H1 (cell line): Measurements from ENCODE around the gene ALDH4A1. TPM values are rescaled to one million over a fixed set of nuclear protein-coding genes. Genes with fewer than 3 reads are reported as not detected.
A peak's percentile ranks its signal among the peaks of the same experiment; 100 is the strongest.

Source experiments
- CTCF ChIA-PET: fragments of 300-600 bp; sonication (Branson Sonifier 250); formaldehyde crosslinking; loops from one replicate; lab custom pipeline; 2021; ENCODE audit not compliant: partially characterized antibody; lab: Charles Lee
- POLR2A ChIA-PET: fragments of 300-600 bp; sonication (Branson Sonifier 250); formaldehyde crosslinking; loops from one replicate; lab custom pipeline; 2021; ENCODE audit warnings: inconsistent platforms; ENCODE audit not compliant: partially characterized antibody; lab: Charles Lee
- DNase-seq, 2 experiments: peaks; one replicate each; pipeline versions ENCODE4 v3.0.0 to v3.0.0-alpha.2; 2010 to 2022; ENCODE audit warnings: low spot score in 2 of 2, low read depth in 1 of 2, mixed read lengths in 1 of 2
- FAIRE-seq: peaks from 2 replicates; lab custom pipeline; 2011; peaks lifted over from hg19 to GRCh38; lab: Jason Lieb, UNC
- H2AFZ ChIP-seq: 2 replicates; pipeline ENCODE4 v1.8.1; 2012; ENCODE audit warnings: low read length, inconsistent platforms
- H2AK5ac ChIP-seq: 2 replicates; pipeline ENCODE4 v1.6.1; 2013; ENCODE audit warnings: low read depth, low read length
- H2BK120ac ChIP-seq: replicated peaks from 2 replicates; pipeline ENCODE3; 2013; ENCODE audit warnings: low read depth, low read length, inconsistent platforms
- H2BK12ac ChIP-seq: 2 replicates; pipeline ENCODE4 v1.6.1; 2013; ENCODE audit warnings: low read depth, low read length
- H2BK15ac ChIP-seq: 2 replicates; pipeline ENCODE4 v1.6.1; 2013; ENCODE audit warnings: low read length
- H2BK20ac ChIP-seq: 2 replicates; pipeline ENCODE4 v1.6.1; 2013; ENCODE audit warnings: low read length
- H2BK5ac ChIP-seq: 2 replicates; pipeline ENCODE4 v1.6.1; 2013; ENCODE audit warnings: low read depth, low read length
- H3K14ac ChIP-seq: 2 replicates; pipeline ENCODE4 v1.6.1; 2013; ENCODE audit warnings: inconsistent platforms; ENCODE audit not compliant: insufficient read length
- H3K18ac ChIP-seq: 2 replicates; pipeline ENCODE4 v1.6.1; 2013; ENCODE audit warnings: low read length; ENCODE audit errors: extremely low read depth
- H3K23ac ChIP-seq: 2 replicates; pipeline ENCODE4 v1.6.1; 2013; ENCODE audit warnings: inconsistent platforms; ENCODE audit not compliant: insufficient read length
- H3K23me2 ChIP-seq: 2 replicates; pipeline ENCODE4 v1.6.1; 2013; ENCODE audit warnings: low read depth, low read length
- H3K27ac ChIP-seq: 2 replicates; pipeline ENCODE4 v1.6.1; 2011; ENCODE audit warnings: low read depth, low read length, inconsistent platforms
- H3K27me3 ChIP-seq, 4 experiments: replicated peaks in 1 of 4; 1 replicate in 1 of 4; 2 replicates in 3 of 4; pipeline versions ENCODE4 v1.6.1 to v1.8.1; 2011 to 2013; ENCODE audit warnings: low read length in 3 of 4, mild to moderate bottlenecking in 3 of 4, inconsistent platforms in 2 of 4, mixed read lengths in 2 of 4, moderate library complexity in 1 of 4; ENCODE audit not compliant: control insufficient read depth in 3 of 4, insufficient read depth in 3 of 4; ENCODE audit errors: extremely low read depth in 1 of 4
- H3K36me3 ChIP-seq, 4 experiments: 2 replicates each; pipeline versions ENCODE4 v1.6.1 to v1.8.1; 2011 to 2013; ENCODE audit warnings: mild to moderate bottlenecking in 4 of 4, low read length in 3 of 4, moderate library complexity in 2 of 4, control low read depth in 1 of 4, inconsistent platforms in 1 of 4; ENCODE audit not compliant: insufficient read depth in 4 of 4, control insufficient read depth in 2 of 4
- H3K4ac ChIP-seq: replicated peaks from 2 replicates; pipeline ENCODE3; 2013; ENCODE audit warnings: low read length, low read depth, mixed read lengths, inconsistent platforms; ENCODE audit not compliant: insufficient read length
- H3K4me1 ChIP-seq, 4 experiments: replicated peaks in 1 of 4; 1 replicate in 1 of 4; 2 replicates in 3 of 4; pipeline versions ENCODE4 v1.6.1 to v1.8.1; 2011 to 2013; ENCODE audit warnings: low read length in 3 of 4, inconsistent platforms in 2 of 4, mixed read lengths in 1 of 4; ENCODE audit not compliant: insufficient read depth in 4 of 4, control insufficient read depth in 3 of 4
- H3K4me2 ChIP-seq, 2 experiments: 2 replicates each; pipeline versions ENCODE4 v1.6.1 to v1.8.1; 2011 to 2013; ENCODE audit warnings: low read depth in 2 of 2, low read length in 2 of 2, control low read depth in 1 of 2, inconsistent platforms in 1 of 2, mild to moderate bottlenecking in 1 of 2; ENCODE audit not compliant: insufficient read depth in 1 of 2
- H3K4me3 ChIP-seq, 4 experiments: fragments of 200-600, 300-600 bp in 1 of 4; sonication (generic), shearing (Covaris generic), sonication (Bioruptor Twin) in 1 of 4; 2 replicates each; pipeline versions ENCODE4 v1.5.1 to v1.8.1; 2011 to 2016; ENCODE audit warnings: low read length in 4 of 4, low read depth in 3 of 4, control low read depth in 2 of 4, inconsistent platforms in 2 of 4, mild to moderate bottlenecking in 2 of 4, mixed read lengths in 1 of 4, moderate library complexity in 1 of 4; ENCODE audit not compliant: insufficient read depth in 2 of 4; ENCODE audit errors: extremely low read depth in 1 of 4
- H3K56ac ChIP-seq: replicated peaks from 2 replicates; pipeline ENCODE3; 2013; ENCODE audit warnings: low read depth, mild to moderate bottlenecking, mixed read lengths, low read length, inconsistent platforms; ENCODE audit not compliant: insufficient read length
- H3K79me1 ChIP-seq: 2 replicates; pipeline ENCODE4 v1.6.1; 2013; ENCODE audit warnings: low read depth, low read length, control low read depth
- H3K79me2 ChIP-seq, 2 experiments: 2 replicates each; pipeline versions ENCODE4 v1.6.1 to v1.8.1; 2012 to 2013; ENCODE audit warnings: low read length in 2 of 2, mild to moderate bottlenecking in 2 of 2, inconsistent platforms in 1 of 2; ENCODE audit not compliant: insufficient read depth in 2 of 2, control insufficient read depth in 1 of 2
- H3K9ac ChIP-seq, 4 experiments: replicated peaks in 1 of 4; 1 replicate in 1 of 4; 2 replicates in 3 of 4; pipeline versions ENCODE4 v1.6.1 to v1.8.1; 2011 to 2013; ENCODE audit warnings: low read depth in 3 of 4, low read length in 3 of 4, control low read depth in 2 of 4, mild to moderate bottlenecking in 2 of 4, moderate library complexity in 2 of 4, inconsistent platforms in 1 of 4; ENCODE audit errors: extremely low read depth in 1 of 4
- H3K9me3 ChIP-seq, 2 experiments: 2 replicates each; pipeline versions ENCODE4 v1.6.1 to v1.8.1; 2012 to 2013; ENCODE audit warnings: mild to moderate bottlenecking in 2 of 2, moderate library complexity in 2 of 2, control low read depth in 1 of 2, inconsistent platforms in 1 of 2, low read depth in 1 of 2, low read length in 1 of 2, mixed read lengths in 1 of 2; ENCODE audit not compliant: insufficient read depth in 2 of 2
- H4K20me1 ChIP-seq, 2 experiments: replicated peaks in 1 of 2; 2 replicates each; pipeline versions ENCODE3 to v1.8.1; 2011 to 2013; ENCODE audit warnings: inconsistent platforms in 2 of 2, low read length in 2 of 2, mild to moderate bottlenecking in 1 of 2; ENCODE audit not compliant: insufficient read depth in 2 of 2, control insufficient read depth in 1 of 2
- H4K5ac ChIP-seq: 2 replicates; pipeline ENCODE4 v1.6.1; 2013; ENCODE audit warnings: low read length, low read depth, mixed read lengths, inconsistent platforms; ENCODE audit not compliant: insufficient read length
- H4K8ac ChIP-seq: 2 replicates; pipeline ENCODE4 v1.8.0; 2013; ENCODE audit warnings: mild to moderate bottlenecking, moderate library complexity, low read length, inconsistent platforms; ENCODE audit not compliant: insufficient read depth; ENCODE audit errors: extremely low read depth
- H4K91ac ChIP-seq: replicated peaks from 2 replicates; pipeline ENCODE3; 2013; ENCODE audit warnings: low read length, mixed read lengths, inconsistent platforms; ENCODE audit not compliant: insufficient read length
- GABPA ChIP-seq: IDR thresholded peaks from 2 replicates; pipeline ENCODE4 v1.6.1; 2011; ENCODE audit warnings: mild to moderate bottlenecking, low read length, moderate library complexity, borderline replicate concordance; ENCODE audit not compliant: insufficient read depth
- MAFK ChIP-seq: IDR thresholded peaks from 2 replicates; pipeline ENCODE4 v1.6.1; 2012; ENCODE audit warnings: low read depth, mild to moderate bottlenecking, improper control_type of control experiment, low read length
- NRF1 ChIP-seq: IDR thresholded peaks from 2 replicates; pipeline ENCODE4 v1.6.1; 2011; ENCODE audit warnings: mild to moderate bottlenecking, low read depth, low read length, improper control_type of control experiment
- RAD21 ChIP-seq, 2 experiments: IDR thresholded peaks in 1 of 2; conservative IDR thresholded peaks in 1 of 2; 2 replicates each; pipeline ENCODE4 v1.6.1; 2011; ENCODE audit warnings: low read depth in 2 of 2, low read length in 2 of 2, improper control_type of control experiment in 1 of 2, inconsistent platforms in 1 of 2, mild to moderate bottlenecking in 1 of 2, moderate library complexity in 1 of 2
- TBP ChIP-seq: IDR thresholded peaks from 2 replicates; pipeline ENCODE4 v1.6.1; 2011; ENCODE audit warnings: low read depth, low read length, improper control_type of control experiment
- WGBS, 2 experiments: shearing (Covaris generic) in 1 of 2; methylation state at CpG; one replicate each; pipeline versions ENCODE4 v1.1.6 to v1.1.7; 2013 to 2015; ENCODE audit warnings: low lambda C conversion rate in 2 of 2, mixed read lengths in 2 of 2, inconsistent platforms in 1 of 2, low coverage in 1 of 2, missing lambda C conversion rate in 1 of 2; ENCODE audit not compliant: insufficient replicate concordance in 2 of 2, insufficient coverage in 1 of 2, insufficient read length in 1 of 2; ENCODE audit errors: extremely low coverage in 1 of 2, missing lambda C conversion rate in 1 of 2; 5-methylcytosine and 5-hydroxymethylcytosine counted together
- polyA plus RNA-seq, 7 experiments: library from polyadenylated mRNA; depleted of rRNA in 3 of 7; stranded (reverse) in 5 of 7; unstranded in 2 of 7; fragments of >200 nt in 5 of 7; fragments of 200-250 nt in 2 of 7; gene quantifications; 1 replicate in 5 of 7; 2 replicates in 1 of 7; 4 replicates in 1 of 7; pipeline versions ENCODE4 v1.2.1 to v1.2.3, GENCODE V29; 2011 to 2013; ENCODE audit warnings: missing spikeins in 2 of 7, mixed read lengths in 2 of 7
- total RNA-seq: library from RNA; stranded (reverse); fragmentation: NEBNext Ultra II Directional; extraction: Animal tissue kit (Norgen Biotek cat#: 25700); gene quantifications from 2 replicates; pipeline ENCODE4 v1.2.1, GENCODE V29; 2021

The ALDH4A1 gene
- total and polyA plus RNA-seq, 2 of the 8 experiments (the other 6 are each of a cell fraction or from before 2014, with no cell fraction given), result 30.3 to 35.9 TPM

GRCh38 chr1:18943162-18943561, 40.8 kb upstream of the ALDH4A1 start:
- POLR2A ChIA-PET, result interaction anchor here (3.1 to 3.5 kb wide), 2 partner anchors 8 to 13 kb away, joined by 15 to 20 read pairs; partner anchors contain the start of gene IFFO2
- Histone ChIP-seq H3K14ac (no peak overlapping the region), H3K4me3 (no peak overlapping the region), H3K36me3 (no peaks in the 10 kb centered on the region), H4K5ac (no peak overlapping the region), H3K79me2 (no peaks in the 10 kb centered on the region; a peak in 1 of 4 replicates), H3K56ac (no peak overlapping the region), H3K79me1 (peaks cover 3% of the 10 kb centered on the region; the same call in 1 of the 2 replicates), H3K4ac (no peak overlapping the region), H2BK15ac (no peak overlapping the region), H3K9ac (no peak overlapping the region), H3K9me3 (no peaks in the 10 kb centered on the region), H3K23me2 (no peaks in the 10 kb centered on the region), H2AFZ (no peak overlapping the region), H3K27me3 (no peaks in the 10 kb centered on the region), H3K23ac (no peak overlapping the region), H2BK5ac (no peak overlapping the region), H2BK120ac (no peak overlapping the region), H3K4me1 (peaks cover 7 to 33% (median 27%) of the 10 kb centered on the region in 4 experiments), H3K4me2 (no peak overlapping the region), H3K18ac (no peak overlapping the region), H2BK12ac (peak overlapping the region; percentile 63; the same call in 1 of the 2 replicates), H2BK20ac (peak overlapping the region; percentile 40; the same call in 1 of the 2 replicates), H2AK5ac (no peak overlapping the region; the same call in 1 of the 2 replicates), H3K27ac (no peak overlapping the region), H4K20me1 (no peaks in the 10 kb centered on the region), H4K91ac (no peak overlapping the region), H4K8ac (no peak overlapping the region)
- CTCF ChIA-PET, result interaction anchor here (0.7 to 12.8 kb wide), 8 partner anchors 12 to 35 kb away, joined by 3 to 105 read pairs (median 14); partner anchors contain the start of gene IFFO2
- FAIRE-seq, result no peak
- 95% methylated on average over 4 of the region's 4 CpGs; no CpG with 5 or more reads in 1 of the 2 experiments for WGBS, 2 experiments
- no peak for DNase-seq
- TF ChIP-seq MAFK, result no peak
- no peak for TF ChIP-seq TBP
- no peak for TF ChIP-seq GABPA
- TF ChIP-seq RAD21 (IDR thresholded peaks at IDR 0.05 in 1 of 2, conservative IDR thresholded peaks at IDR 0.05 in 1 of 2; ENCODE audit: low read depth in 2 of 2, low read length in 2 of 2), result no peak
- no peak for TF ChIP-seq NRF1
